ENCODE data around the gene CHURC1. TPM values are rescaled to one million over a fixed set of nuclear protein-coding genes. Genes with fewer than 3 reads are reported as not detected.

The CHURC1 gene
- total RNA-seq, 1 donor from 2014 or later = 31.9 TPM

DNA sequence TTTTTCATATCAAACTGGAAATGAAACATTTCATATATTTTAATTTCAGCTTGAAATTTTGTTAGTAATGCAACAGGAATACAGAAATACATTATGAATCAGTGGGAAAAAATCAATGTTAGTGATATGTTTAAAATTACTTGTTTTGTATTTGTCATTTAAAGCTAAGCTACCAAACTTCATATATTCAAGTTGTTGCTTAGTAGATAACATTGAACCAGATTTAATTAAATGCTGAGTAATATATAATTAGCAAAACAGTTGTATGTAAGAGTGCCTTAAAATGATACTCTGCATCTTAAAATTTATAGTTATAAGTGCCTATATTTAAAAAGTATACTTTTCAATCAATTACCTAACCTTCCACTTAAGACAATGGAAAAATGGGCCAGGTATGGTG is 5.0 kb downstream of the CHURC1 start:
- Histone ChIP-seq H3K27me3 (no peaks in the 10 kb centered on the region), H3K4me3 (no peak overlapping the region)

DNA sequence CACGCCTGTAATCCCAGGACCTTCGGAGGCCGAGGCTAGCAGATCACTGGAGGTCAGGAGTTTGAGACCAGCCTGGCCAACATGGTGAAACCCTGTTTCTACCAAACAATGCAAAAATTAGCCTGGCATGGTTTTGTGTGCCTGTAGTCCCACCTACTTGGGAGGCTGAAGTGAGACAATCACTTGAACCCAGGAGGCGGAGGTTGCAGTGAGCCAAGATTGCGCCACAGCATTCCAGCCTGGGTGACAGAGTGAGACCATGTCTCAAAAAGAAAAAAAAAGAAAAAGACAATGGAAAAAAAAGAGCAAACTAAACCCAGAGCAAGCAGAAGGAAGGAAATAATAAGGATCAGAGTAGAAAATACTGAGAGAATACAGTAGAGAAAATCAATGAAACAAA is 5.4 kb downstream of the CHURC1 start:
- peak in 1 of 2 donors; percentile 80 for DNase-seq (ENCODE audit: low spot score in 2 of 2)
- Histone ChIP-seq H3K4me1 (peaks cover 3 to 33% of the 10 kb centered on the region in 2 donors), H3K9me3 (no peaks in the 10 kb centered on the region), H3K36me3 (peaks cover 0 to 8% of the 10 kb centered on the region in 2 donors), H3K4me3 (no peak overlapping the region), H3K27me3 (no peaks in the 10 kb centered on the region), H3K27ac (peak overlapping the region; percentile 62 to 76)
- no peak for TF ChIP-seq CTCF (IDR thresholded peaks at IDR 0.05)
- intact Hi-C loops (cut with DNase I) = loop anchor here (5.0 to 10.0 kb wide), 4 partner anchors 53 to 1275 kb away; partner anchors contain the start of genes HSPA2, MAX, PPP1R36 and RAB15

More for the DNA sequence above, 5.0 kb downstream of the CHURC1 start:
- intact Hi-C loops (cut with DNase I) = loop anchor here (5.0 to 10.0 kb wide), 4 partner anchors 53 to 1274 kb away; partner anchors contain the start of genes HSPA2, MAX, PPP1R36 and RAB15
- no peak for DNase-seq (ENCODE audit: low spot score in 2 of 2)
- Histone ChIP-seq H3K9me3 (no peaks in the 10 kb centered on the region), H3K27ac (peak overlapping the region; percentile 62 to 76), H3K4me1 (peaks cover 3 to 33% of the 10 kb centered on the region in 2 donors), H3K36me3 (peaks cover 0 to 4% of the 10 kb centered on the region in 2 donors)
- no peak for TF ChIP-seq CTCF (IDR thresholded peaks at IDR 0.05)

DNA sequence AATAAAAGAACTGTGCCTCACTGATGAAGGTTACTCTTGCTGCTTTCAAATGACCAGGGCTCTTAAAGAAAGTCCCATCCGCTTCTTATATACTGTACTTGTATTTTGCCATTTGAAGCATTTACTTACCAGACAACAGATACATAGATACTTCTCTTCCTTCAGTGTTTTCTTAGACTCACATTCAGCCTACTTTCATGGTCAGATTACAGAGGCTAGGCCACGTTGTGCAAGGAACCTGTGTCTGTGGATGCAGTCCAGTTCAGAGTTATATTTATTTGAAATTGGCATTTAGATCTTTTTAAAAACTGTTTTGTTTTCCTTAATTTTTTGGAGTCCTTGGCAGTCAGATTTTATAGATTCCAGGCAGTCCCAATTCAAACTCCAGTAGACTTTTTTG is 6.2 kb downstream of the CHURC1 start:
- H3K4me1 ChIP-seq = peaks cover 0 to 27% of the 10 kb centered on the region in 2 donors
- H3K4me3 ChIP-seq = no peak overlapping the region
- H3K36me3 ChIP-seq = peaks cover 0 to 15% of the 10 kb centered on the region in 2 donors
- DNase-seq (ENCODE audit: low spot score in 2 of 2) = no peak
- peak overlapping the region; percentile 58 to 62 for H3K27ac ChIP-seq
- no peaks in the 10 kb centered on the region for H3K27me3 ChIP-seq
- no peak for TF ChIP-seq CTCF (IDR thresholded peaks at IDR 0.05)
- no peaks in the 10 kb centered on the region for H3K9me3 ChIP-seq
- intact Hi-C loops (cut with DNase I) = no loop called here

DNA sequence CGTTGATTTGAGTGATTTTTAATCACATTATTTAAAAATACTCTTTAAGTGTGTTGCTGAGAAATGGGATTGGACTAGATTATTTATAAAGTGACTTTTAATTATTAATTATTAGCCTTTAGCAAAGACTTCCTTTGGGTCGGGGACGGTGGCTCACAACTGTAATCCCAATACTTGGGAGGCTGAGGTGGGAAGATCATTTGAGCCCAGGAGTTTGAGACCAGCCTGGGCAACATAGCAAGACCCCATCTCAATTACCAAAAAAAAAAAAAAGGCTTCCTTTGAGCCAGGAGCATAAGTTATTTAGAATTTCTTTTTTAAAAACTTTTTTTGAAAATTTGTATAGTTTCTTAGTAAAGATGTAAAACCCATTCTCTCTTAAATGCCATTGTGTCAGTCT is 8.8 kb downstream of the CHURC1 start:
- no peak for TF ChIP-seq CTCF (IDR thresholded peaks at IDR 0.05)
- H3K4me3 ChIP-seq = no peak overlapping the region

GRCh38 chr14:64926398-64926995 is 12.2 kb downstream of the CHURC1 start:
- intact Hi-C loops (cut with DNase I) = no loop called here
- Histone ChIP-seq H3K27ac (no peak overlapping the region), H3K27me3 (no peaks in the 10 kb centered on the region), H3K9me3 (no peaks in the 10 kb centered on the region), H3K4me1 (peaks cover 4 to 28% of the 10 kb centered on the region in 2 donors), H3K4me3 (no peak overlapping the region), H3K36me3 (peaks cover 21 to 35% of the 10 kb centered on the region in 2 donors)
- no peak for TF ChIP-seq CTCF (IDR thresholded peaks at IDR 0.05)
- no peak for DNase-seq (ENCODE audit: low spot score in 2 of 2)

More for the DNA sequence above, 8.8 kb downstream of the CHURC1 start:
- intact Hi-C loops (cut with DNase I) = no loop called here
- H3K4me1 ChIP-seq = peaks cover 0 to 18% of the 10 kb centered on the region in 2 donors
- peaks cover 14 to 27% of the 10 kb centered on the region in 2 donors for H3K36me3 ChIP-seq
- no peak overlapping the region for H3K27ac ChIP-seq
- no peak for DNase-seq (ENCODE audit: low spot score in 2 of 2)
- no peaks in the 10 kb centered on the region for H3K27me3 ChIP-seq
- no peaks in the 10 kb centered on the region for H3K9me3 ChIP-seq
